Stimulated activated effector memory CD8-positive, alpha-beta T cell treated with anti-CD3 and anti-CD28 coated beads, Interleukin-12 subunit alpha, Interleukin-12 subunit beta, amount 100 ng/mL, for 72 hours (primary cell): ENCODE measurements around the gene MBOAT1.
A peak's percentile ranks its signal among the peaks of the same experiment; 100 is the strongest.

ENCODE experiments used
- ATAC-seq: fragments of 150-1000 bp; cut with Tn5 transposase; 2 replicates; pipeline ENCODE4 v1.10.0; 2021
- DNase-seq, 2 donors: peaks; one replicate each; pipeline ENCODE4 v3.0.0; 2021 to 2022; ENCODE audit warnings: low spot score in 2 of 2
- H3K27ac Mint-ChIP-seq: one replicate; pipeline ENCODE4 v1.8.0; 2022; ENCODE audit warnings: mild to moderate bottlenecking, mixed read lengths
- H3K36me3 Mint-ChIP-seq: one replicate; pipeline ENCODE4 v1.8.0; 2022; ENCODE audit warnings: mild to moderate bottlenecking, mixed read lengths
- H3K4me1 Mint-ChIP-seq: one replicate; pipeline ENCODE4 v1.8.0; 2022; ENCODE audit warnings: mixed read lengths
- H3K4me3 Mint-ChIP-seq: one replicate; pipeline ENCODE4 v1.8.0; 2022; ENCODE audit warnings: mild to moderate bottlenecking, mixed read lengths
- H3K9me3 Mint-ChIP-seq: one replicate; pipeline ENCODE4 v1.8.0; 2022; ENCODE audit warnings: mixed read lengths

MBOAT1 gene

DNA sequence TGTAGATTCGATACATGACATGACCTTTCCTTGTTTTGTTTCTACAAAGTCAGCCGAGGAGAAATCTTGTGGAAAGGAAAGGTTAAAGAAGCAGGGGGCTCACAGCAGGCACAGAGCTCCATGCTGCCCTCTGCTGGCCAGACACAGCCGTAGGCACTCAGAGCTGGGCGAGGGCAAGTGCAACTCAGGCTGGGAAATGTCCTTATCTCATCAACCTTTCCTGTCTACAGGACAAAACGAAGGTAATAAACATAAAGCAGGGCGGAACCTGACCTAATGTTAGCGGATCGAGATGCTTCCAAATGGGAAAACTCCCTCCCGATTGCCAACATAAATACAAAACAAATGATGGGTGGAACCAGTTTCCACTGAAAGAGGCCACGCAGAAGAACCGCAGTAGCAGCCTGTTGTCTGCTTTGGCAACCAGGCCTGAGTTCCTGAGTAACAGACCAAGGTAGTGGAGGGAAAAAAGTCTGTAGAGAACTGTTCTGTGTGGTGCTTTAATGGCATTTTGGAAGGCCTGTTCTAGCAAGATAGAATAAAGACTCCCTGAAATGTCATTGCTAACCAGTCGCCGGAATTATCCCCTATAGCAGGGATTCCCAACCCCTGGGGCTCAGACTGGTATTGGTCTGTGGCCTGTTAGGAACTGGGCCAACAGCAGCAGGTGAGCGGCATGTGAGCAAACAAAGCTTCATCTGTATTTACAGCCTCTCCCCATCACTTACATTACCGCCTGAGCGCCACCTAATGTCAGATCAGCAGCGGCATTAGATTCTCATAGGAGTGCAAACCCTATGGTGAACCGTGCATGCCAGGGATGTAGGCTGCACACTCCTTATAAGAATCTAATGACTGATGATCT is 85.2 kb downstream of the MBOAT1 start:
- DNase-seq (peak; percentile 59 to 75), ATAC-seq (peak; percentile 75)
- Mint-ChIP-seq H3K9me3 (no peaks in the 10 kb centered on the region), H3K27ac (no peak overlapping the region), H3K4me1 (peaks cover 5% of the 10 kb centered on the region), H3K36me3 (no peaks in the 10 kb centered on the region), H3K4me3 (no peak overlapping the region)

DNA sequence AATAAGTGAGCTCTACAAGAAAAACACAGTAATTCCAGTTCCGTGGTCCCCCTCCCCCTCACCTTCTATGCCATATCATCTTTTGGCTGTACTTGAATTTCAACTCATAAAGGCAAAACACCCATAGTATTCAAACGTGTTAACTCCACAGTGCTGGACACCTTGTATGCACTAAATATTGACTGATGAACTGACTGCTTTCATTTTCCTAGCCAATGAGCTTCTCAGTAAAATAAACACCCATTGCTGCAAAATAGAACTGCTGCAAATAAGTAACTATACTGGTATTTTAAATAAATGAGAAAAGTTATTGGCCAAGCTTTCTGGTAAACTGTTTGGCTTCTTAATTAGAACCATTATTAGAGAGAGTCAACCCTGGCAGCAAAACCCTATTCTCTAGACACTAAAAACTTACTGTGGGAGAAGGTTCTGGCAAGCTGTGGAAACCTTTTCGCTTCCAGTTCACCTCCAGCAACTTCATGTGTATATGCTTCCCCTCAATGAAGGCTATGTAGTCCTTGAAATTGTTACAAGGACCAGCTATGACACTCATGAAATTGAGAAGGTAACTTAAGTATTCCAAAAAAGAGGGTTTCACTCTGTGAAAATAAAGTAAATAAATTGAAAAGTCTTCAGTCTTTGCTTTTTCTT is 86.0 kb downstream of the MBOAT1 start:
- ATAC-seq (no peak), DNase-seq (no peak)
- Mint-ChIP-seq H3K27ac (no peak overlapping the region), H3K4me1 (peaks cover 5% of the 10 kb centered on the region), H3K36me3 (no peaks in the 10 kb centered on the region), H3K4me3 (no peak overlapping the region), H3K9me3 (no peaks in the 10 kb centered on the region)

DNA sequence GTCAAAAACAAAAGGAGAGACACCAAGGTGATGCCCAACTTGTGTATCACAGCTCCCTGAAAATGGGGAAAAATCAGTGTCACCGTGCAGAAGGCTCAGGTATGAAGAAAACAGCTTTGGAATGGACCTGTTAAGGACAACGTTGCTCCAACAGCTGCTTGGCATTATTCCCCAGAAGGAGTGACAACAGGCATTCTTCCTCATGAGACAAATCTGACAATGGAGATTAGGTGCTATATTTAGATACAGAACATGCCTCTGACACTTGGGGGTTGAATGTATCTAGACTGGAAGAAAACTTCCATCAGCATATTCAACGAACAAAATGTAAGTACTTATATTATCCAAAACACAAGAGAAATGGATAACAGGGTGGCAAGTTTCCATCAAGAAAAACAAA is 87.7 kb downstream of the MBOAT1 start:
- ATAC-seq (no peak), DNase-seq (no peak)
- no peak overlapping the region for H3K4me3 Mint-ChIP-seq
- H3K27ac Mint-ChIP-seq = no peak overlapping the region
- no peaks in the 10 kb centered on the region for H3K9me3 Mint-ChIP-seq
- H3K4me1 Mint-ChIP-seq = peaks cover 5% of the 10 kb centered on the region
- H3K36me3 Mint-ChIP-seq = no peaks in the 10 kb centered on the region

DNA sequence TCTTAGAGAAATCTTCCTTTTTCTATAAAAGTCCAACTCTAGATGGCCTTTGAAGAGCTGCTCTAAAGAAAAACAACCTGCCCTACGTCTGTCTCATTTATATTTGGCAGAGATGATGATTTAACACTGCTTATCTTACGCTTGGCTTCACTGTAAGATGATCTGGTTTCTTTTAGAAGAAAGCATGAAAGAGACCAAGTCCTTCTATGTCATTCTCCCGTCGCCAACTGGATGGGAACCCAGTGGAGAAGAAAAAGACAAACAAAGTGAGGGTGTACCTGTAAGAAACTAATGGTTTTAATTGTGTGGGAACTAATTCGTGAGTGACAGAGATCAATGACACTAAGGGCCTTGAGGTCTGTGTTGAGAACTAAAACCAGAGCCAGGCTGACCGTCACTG is 92.8 kb downstream of the MBOAT1 start:
- ATAC-seq (no peak), DNase-seq (no peak)
- H3K36me3 Mint-ChIP-seq = peaks cover 35% of the 10 kb centered on the region
- no peaks in the 10 kb centered on the region for H3K9me3 Mint-ChIP-seq
- no peak overlapping the region for H3K4me3 Mint-ChIP-seq
- H3K27ac Mint-ChIP-seq = no peak overlapping the region
- H3K4me1 Mint-ChIP-seq = peaks cover 7% of the 10 kb centered on the region

DNA sequence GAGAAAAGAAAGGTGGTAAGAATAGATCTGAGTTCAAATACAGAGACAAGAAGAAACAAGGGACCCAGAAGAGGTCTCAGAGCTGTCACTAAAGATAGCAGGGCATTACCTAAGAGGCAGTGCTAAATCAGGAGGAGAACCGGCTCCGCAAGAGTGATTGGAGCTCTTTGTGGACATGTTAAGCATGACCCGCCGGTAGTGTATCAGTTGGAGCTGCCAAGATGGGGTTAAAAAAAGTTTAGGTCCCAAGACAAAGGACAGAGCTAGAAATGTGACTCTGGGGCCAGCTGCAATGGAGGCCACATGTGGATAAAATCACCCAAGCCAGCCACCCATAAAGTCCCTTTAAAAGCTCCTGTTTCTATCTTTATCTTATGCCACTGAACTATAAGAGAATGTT is 93.4 kb downstream of the MBOAT1 start:
- ATAC-seq (no peak), DNase-seq (no peak)
- H3K27ac Mint-ChIP-seq = no peak overlapping the region
- H3K36me3 Mint-ChIP-seq = peaks cover 41% of the 10 kb centered on the region
- H3K9me3 Mint-ChIP-seq = no peaks in the 10 kb centered on the region
- H3K4me3 Mint-ChIP-seq = no peak overlapping the region
- peaks cover 7% of the 10 kb centered on the region for H3K4me1 Mint-ChIP-seq

DNA sequence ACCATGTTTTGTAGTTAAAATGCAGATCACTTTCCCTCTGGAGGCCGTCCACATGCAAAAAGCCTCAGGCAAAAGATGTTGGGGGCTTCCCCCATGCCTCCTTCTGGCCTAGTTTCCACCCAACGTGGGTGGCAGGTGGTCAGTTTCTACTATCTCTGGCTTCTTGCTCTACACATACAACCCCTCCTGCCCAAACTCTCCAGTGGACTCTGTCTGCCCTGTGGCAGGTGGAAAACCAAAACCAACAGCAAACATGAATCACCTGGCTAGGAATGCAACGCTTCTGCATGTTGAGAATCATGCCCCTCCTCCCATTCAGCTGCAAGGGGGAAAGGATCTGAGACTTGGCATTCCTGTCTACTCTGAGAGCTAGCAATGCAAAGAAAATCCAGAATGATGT is 94.8 kb downstream of the MBOAT1 start:
- H3K27ac Mint-ChIP-seq = no peak overlapping the region
- peaks cover 7% of the 10 kb centered on the region for H3K4me1 Mint-ChIP-seq
- DNase-seq = no peak
- no peak overlapping the region for H3K4me3 Mint-ChIP-seq
- ATAC-seq = no peak
- H3K36me3 Mint-ChIP-seq = peaks cover 45% of the 10 kb centered on the region
- no peaks in the 10 kb centered on the region for H3K9me3 Mint-ChIP-seq

DNA sequence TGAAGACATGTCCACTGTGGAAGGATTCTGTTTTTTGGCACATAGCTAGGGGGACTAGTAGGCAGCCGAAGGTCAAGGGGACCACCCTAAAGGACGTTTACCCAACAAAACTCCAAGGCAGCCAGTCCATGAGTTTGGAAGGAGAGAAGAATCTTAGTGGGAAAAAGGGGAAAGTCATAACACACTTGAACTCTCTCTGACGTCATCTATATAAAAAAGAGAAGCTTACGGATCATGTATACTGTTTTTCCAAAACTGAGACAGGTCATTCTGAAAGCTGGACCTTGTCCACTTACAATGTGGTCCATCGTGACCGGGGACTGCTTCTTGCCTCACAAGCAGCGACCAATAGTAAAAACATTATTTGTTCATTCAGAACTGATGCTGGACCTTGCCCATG is 95.5 kb downstream of the MBOAT1 start:
- H3K4me3 Mint-ChIP-seq = no peak overlapping the region
- no peaks in the 10 kb centered on the region for H3K9me3 Mint-ChIP-seq
- ATAC-seq = no peak
- H3K36me3 Mint-ChIP-seq = peaks cover 45% of the 10 kb centered on the region
- H3K4me1 Mint-ChIP-seq = peaks cover 7% of the 10 kb centered on the region
- no peak overlapping the region for H3K27ac Mint-ChIP-seq
- no peak for DNase-seq

DNA sequence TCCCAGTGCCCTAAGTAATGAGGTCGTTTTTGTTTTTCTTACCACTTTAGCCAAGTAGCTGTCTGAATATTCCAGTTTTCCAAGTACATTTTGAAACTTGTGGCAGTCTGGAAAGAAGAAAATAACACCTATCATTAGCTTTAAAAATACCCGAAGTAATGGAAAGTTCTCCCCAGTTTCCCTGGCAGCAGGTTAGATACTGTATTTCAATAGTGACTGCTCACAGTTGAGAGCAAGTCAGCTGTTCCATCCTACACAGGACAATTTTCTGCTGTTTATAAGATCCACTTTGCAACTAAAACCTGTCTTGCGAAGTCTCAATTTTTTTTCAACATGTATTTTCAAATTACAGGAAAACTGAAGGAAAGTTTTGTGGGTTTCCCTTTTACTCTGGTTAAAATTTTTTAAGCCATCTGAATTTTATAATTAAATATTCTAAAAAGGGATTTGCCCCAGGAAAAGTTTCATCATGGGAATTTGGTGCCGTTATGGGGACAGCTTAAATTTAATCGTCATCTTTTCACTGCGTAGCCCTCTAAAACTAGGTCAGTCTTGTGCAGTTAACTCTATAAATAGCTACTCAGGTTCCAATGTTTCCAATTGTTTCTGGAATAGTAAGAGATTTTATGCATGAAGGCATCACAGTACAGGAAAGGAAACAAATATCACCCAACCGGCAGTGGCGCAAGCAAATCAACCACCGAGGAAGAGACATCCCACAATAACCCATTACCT is 96.9 kb downstream of the MBOAT1 start:
- no peaks in the 10 kb centered on the region for H3K9me3 Mint-ChIP-seq
- no peak overlapping the region for H3K4me3 Mint-ChIP-seq
- no peak for DNase-seq
- ATAC-seq = no peak
- peaks cover 45% of the 10 kb centered on the region for H3K36me3 Mint-ChIP-seq
- peak overlapping the region; percentile 30 for H3K27ac Mint-ChIP-seq
- H3K4me1 Mint-ChIP-seq = peaks cover 7% of the 10 kb centered on the region

DNA sequence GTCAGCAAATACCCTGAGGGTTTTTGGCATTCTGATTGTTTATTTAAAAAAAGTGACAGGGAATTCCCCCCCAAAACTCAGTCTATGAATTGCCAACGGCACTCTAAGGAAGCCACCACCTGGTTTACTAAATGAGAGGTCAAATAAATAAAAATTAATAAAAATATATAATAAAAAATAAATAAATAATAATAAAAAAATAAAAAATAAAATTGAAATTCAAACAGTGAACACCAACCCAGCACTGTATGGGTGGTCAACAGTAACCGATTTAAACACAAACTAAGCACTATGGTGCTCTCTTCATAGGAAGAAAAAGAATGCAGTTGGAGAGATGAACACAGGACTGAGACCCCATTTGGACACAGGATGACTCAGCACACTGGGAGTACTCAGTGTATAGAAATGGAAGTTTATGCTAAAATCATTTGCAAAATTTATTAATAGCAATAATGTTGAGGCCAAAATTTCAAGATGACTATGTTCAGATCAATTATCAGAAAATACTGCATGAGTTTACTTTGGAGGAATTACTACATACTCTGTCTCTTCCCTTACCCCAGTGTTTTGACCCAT is 98.5 kb downstream of the MBOAT1 start:
- ATAC-seq (no peak), DNase-seq (no peak)
- Mint-ChIP-seq H3K4me3 (no peak overlapping the region), H3K9me3 (no peaks in the 10 kb centered on the region), H3K27ac (no peak overlapping the region), H3K4me1 (peaks cover 7% of the 10 kb centered on the region), H3K36me3 (peaks cover 48% of the 10 kb centered on the region)

DNA sequence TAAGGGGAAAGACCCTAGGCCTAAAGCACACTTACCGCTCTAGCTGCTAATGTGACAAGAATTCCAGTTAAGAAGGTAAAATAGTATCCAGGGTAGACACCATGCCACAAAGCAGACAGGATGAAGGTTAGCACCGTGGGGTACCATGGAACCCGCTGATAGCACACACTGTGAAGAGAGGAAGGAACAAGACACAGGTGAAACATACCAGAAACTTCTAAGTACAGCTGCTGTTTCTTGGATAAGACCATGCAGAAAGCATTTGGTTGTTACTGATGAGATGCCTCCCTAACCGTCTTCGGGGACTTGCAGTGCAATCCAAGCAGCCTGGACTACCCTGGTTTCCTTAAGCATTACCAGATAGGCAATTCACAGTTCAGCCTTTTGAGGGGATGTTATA is 99.4 kb downstream of the MBOAT1 start:
- peaks cover 6% of the 10 kb centered on the region for H3K4me1 Mint-ChIP-seq
- H3K9me3 Mint-ChIP-seq = no peaks in the 10 kb centered on the region
- no peak overlapping the region for H3K4me3 Mint-ChIP-seq
- no peak overlapping the region for H3K27ac Mint-ChIP-seq
- peaks cover 46% of the 10 kb centered on the region for H3K36me3 Mint-ChIP-seq
- DNase-seq = no peak
- no peak for ATAC-seq

DNA sequence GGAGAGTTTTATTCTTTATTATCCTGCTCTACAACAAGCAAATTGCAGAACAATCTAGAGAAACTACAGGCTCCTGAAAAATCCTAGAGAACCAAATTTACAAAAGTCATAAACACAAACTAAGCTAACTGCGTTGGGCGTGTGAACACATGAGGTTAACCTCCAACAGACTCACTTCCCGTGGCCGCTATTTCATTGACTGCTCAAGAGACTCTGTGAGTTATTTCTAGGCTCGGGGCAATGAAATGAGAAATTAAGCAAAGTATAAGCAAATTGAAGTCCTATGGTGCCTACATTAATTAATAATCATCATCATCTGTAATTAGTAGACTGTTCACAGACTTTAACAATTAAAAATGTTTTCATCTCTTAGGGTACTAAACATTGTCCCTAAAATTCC is 100.0 kb downstream of the MBOAT1 start:
- ATAC-seq = no peak
- peaks cover under 1% of the 10 kb centered on the region for H3K4me1 Mint-ChIP-seq

DNA sequence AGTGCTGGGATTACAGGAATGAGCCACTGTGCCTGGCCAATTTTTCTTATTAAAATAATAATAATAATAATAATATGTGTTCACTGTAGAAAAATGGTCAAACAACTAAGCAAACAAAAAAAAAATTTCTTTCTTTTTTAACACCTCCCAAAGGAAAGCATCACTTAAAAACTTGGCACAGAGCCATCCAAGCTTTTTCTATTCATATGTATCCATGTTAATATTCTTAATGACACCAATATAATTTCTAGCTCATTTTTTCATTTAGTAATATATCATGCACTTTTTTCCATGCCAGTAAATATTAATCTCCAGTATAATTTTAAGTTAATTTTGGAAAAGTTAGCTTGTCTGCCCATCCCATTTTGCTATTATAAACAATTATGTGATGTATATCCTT is 101.8 kb downstream of the MBOAT1 start:
- Mint-ChIP-seq H3K4me3 (no peak overlapping the region), H3K36me3 (peaks cover 37% of the 10 kb centered on the region), H3K9me3 (no peaks in the 10 kb centered on the region), H3K27ac (no peak overlapping the region), H3K4me1 (no peaks in the 10 kb centered on the region)
- DNase-seq (no peak), ATAC-seq (no peak)

More for the DNA sequence above, 100.0 kb downstream of the MBOAT1 start:
- Mint-ChIP-seq H3K9me3 (no peaks in the 10 kb centered on the region), H3K36me3 (peaks cover 44% of the 10 kb centered on the region), H3K4me3 (no peak overlapping the region), H3K27ac (no peak overlapping the region)
- no peak for DNase-seq

DNA sequence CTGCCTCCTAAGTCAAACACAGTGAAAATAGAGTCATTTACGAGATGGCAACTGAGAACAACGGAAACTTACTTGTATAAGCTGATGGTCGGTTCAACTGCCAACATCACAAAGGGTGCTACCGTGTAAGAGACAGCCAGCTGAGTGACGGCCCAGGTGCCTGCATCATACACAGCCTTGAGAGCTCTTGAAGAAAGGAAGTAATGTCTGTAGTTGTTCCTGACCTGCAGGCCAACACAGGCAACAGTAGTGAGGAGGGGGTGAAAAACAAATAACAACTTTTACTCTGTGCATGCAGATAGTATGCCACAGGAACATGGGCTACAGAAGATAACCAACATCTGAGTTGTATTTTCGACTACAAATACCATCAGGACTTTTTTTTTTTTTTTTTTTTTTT is 102.7 kb downstream of the MBOAT1 start:
- H3K4me3 Mint-ChIP-seq = no peak overlapping the region
- no peaks in the 10 kb centered on the region for H3K4me1 Mint-ChIP-seq
- peaks cover 29% of the 10 kb centered on the region for H3K36me3 Mint-ChIP-seq
- DNase-seq (no peak), ATAC-seq (no peak)
- H3K27ac Mint-ChIP-seq = peak overlapping the region; percentile 53
- H3K9me3 Mint-ChIP-seq = no peaks in the 10 kb centered on the region

DNA sequence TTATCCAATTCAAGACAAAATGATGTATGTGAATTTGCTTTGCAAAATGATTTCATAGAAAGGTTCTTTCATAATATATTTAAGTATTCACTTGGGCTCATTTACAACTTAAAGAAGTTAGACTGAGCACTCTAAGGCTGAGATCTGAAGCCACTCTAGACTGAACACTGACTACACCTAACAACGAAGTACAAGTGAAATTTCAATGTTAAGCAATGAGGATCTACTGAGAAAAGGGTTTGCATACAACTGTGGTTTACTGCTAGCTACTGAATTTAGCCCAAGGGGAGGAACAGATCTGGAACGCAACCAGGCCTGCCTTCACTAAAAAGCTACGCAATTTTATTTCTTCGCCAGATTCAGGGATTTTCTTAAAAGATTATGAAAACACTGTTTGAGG is 106.4 kb downstream of the MBOAT1 start:
- Mint-ChIP-seq H3K36me3 (peaks cover 42% of the 10 kb centered on the region), H3K27ac (no peak overlapping the region), H3K4me1 (no peaks in the 10 kb centered on the region), H3K4me3 (no peak overlapping the region), H3K9me3 (no peaks in the 10 kb centered on the region)
- DNase-seq = no peak
- no peak for ATAC-seq

DNA sequence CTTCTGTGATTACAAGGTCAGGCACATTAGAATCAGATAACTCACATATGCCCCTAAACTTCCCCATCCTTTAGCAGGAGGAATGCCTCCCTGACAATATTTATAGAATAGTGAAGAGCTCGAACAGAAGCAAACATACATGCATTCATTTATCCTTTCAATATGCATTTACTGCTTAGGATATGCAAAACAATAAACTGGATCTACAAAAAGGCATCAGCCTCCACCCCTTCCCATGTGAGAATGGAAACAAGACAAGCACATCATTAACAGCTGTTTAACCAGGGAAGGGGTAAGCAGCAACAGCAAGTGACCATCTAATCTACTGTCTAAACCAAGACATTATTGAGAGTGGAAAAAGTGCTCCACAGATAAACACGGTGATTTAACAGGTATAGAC is 107.6 kb downstream of the MBOAT1 start:
- Mint-ChIP-seq H3K27ac (no peak overlapping the region), H3K9me3 (no peaks in the 10 kb centered on the region), H3K4me1 (no peaks in the 10 kb centered on the region), H3K4me3 (no peak overlapping the region), H3K36me3 (peaks cover 41% of the 10 kb centered on the region)
- ATAC-seq (no peak), DNase-seq (no peak)
